GM10847 (cell line): ENCODE results near the gene TVP23C.

ENCODE experiments used
- POLR2A ChIP-seq: IDR thresholded peaks from 2 replicates; pipeline ENCODE4 v1.6.1; 2011; ENCODE audit not compliant: insufficient read length; ENCODE audit errors: extremely low read depth

Gene TVP23C

GRCh38 chr17:15475631-15476354 lies 87.5 kb downstream of the TVP23C start:
- no peak for TF ChIP-seq POLR2A

- no peak for TF ChIP-seq POLR2A
Measured at GRCh38 chr17:15472891-15473290, 90.4 kb downstream of the TVP23C start.

- no peak for TF ChIP-seq POLR2A
Measured at GRCh38 chr17:15470536-15470935, 92.7 kb downstream of the TVP23C start.

GRCh38 chr17:15469260-15469659 lies 94.0 kb downstream of the TVP23C start:
- no peak for TF ChIP-seq POLR2A

- no peak for TF ChIP-seq POLR2A
Measured at GRCh38 chr17:15468126-15468525, 95.2 kb downstream of the TVP23C start.

- no peak for TF ChIP-seq POLR2A
Measured at GRCh38 chr17:15467592-15467991, 95.7 kb downstream of the TVP23C start, which contains the start of gene CDRT4. CDRT4 (minus strand) TSS chr17:15467621; CDS start chr17:15440238, 27,383 bp downstream.

- TF ChIP-seq POLR2A: no peak
Measured at GRCh38 chr17:15466131-15466530, 97.2 kb downstream of the TVP23C start.

- TF ChIP-seq POLR2A: no peak
Measured at GRCh38 chr17:15465045-15465701, 98.1 kb downstream of the TVP23C start.

GRCh38 chr17:15464231-15464985 lies 98.9 kb downstream of the TVP23C start:
- TF ChIP-seq POLR2A: no peak

GRCh38 chr17:15462976-15463772 lies 100.1 kb downstream of the TVP23C start:
- no peak for TF ChIP-seq POLR2A

- no peak for TF ChIP-seq POLR2A
Measured at GRCh38 chr17:15457723-15458094, 105.6 kb downstream of the TVP23C start.

- no peak for TF ChIP-seq POLR2A
Measured at GRCh38 chr17:15456972-15457722, 106.1 kb downstream of the TVP23C start.

GRCh38 chr17:15456496-15456895 lies 106.8 kb downstream of the TVP23C start:
- no peak for TF ChIP-seq POLR2A

- no peak for TF ChIP-seq POLR2A
Measured at GRCh38 chr17:15454346-15454745, 108.9 kb downstream of the TVP23C start.
